Erythroblast (primary cell): ENCODE data around the gene CEP104.

Source experiments
- GATA1 ChIP-seq: IDR thresholded peaks from 2 replicates; pipeline ENCODE4 v1.6.1; 2011; ENCODE audit warnings: low read depth, mild to moderate bottlenecking, control low read depth, low read length, moderate library complexity
- POLR2A ChIP-seq: IDR thresholded peaks from 2 replicates; pipeline ENCODE4 v1.6.1; 2011; ENCODE audit warnings: mild to moderate bottlenecking, low read length

GRCh38 chr1:3777078-3777547, 79.9 kb downstream of the CEP104 start:
- TF ChIP-seq POLR2A (peak; percentile 41), GATA1 (no peak)
